ENCODE data around the gene SART3.
"Not testable (repeated sequence)": the region's sequence is repeated elsewhere in the genome, so short reads cannot be mapped to it uniquely, and the experiment has no call there.

The SART3 gene

DNA sequence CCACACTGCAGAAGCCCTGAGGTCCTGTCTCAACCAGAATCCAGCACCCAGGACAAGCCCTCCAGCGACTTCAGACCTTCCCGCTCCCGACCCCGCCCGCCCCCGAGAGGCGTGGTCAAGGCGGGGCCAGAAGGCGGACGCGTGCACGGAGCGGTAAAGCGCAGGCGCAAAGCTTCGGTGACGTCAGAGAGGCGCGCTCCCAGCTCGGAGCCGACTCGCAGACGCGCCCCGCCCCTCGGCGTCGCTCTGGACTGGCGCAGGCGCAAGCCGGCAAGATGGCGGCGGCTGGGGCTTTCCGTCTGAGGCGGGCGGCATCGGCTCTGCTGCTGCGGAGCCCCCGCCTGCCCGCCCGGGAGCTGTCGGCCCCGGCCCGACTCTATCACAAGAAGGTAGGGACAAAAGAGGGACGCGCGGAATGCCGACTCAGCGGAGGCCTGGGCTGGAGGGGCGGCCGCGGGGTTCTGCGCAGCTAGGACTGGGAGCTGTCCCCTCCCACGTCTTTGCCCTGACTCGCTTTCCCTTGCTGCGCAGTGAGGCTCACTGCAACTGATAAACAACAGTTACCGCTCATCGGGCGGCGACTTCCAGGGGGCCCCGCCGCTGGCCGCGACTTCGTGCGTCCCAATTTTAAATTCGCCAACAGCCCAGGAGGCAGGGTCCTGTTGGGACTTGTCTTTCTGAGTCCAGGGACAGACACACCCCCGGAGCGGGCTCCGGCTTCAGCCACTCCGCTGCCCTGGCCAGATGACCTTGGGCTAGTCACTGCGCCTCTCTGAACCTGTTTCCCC lies 1.6 kb upstream of the SART3 start, which contains the start of gene ISCU:
Gene ISCU (plus strand): TSS at position 249 of the 788 bp plus-strand sequence. CDS start 27 bp downstream, at position 276.
- peak; percentile 95 for DNase-seq

DNA sequence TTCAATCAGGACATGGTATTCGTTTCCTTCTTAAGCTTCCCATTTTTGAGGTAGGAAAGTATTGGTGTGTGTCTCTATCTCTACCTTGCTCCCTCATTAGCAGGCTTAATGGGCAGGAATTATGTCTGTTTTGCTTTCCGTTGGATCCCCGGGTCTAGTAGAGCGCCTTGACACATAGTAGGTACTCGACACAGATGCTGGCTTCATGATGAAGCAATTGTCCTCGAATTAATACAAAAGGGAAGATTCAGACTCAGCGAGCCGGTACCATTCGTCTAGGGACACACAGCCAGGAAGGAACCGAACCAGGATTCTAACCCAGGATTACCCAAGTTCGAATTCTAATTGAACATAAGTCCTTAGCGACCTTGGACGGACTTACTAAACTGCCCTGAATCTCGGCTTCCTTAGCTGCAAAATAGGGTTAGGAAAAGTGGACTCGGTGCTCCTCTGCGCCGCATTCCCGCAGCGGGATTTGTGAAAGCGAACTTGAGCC lies 927 bp upstream of the SART3 start:
- no peak for DNase-seq

DNA sequence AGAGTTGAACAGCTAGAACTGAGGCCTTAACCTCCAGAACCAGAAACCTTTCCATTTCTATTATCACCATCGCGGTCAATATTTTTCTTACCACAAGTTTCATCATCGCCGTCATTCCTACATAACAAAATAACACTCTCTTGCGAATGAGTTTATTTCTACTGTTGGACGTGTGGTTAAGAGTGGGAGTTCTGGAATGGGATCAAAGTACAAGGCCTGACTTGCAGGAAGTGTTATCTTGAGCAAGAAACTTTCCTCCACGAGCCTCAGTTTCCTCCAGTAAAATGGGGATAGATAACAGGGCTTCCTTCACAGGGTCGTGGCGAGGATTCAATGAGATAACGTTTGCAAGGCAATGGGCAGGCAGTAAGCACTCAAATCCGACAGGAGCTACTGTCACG lies 652 bp downstream of the SART3 start:
- DNase-seq, result peak; percentile 29

DNA sequence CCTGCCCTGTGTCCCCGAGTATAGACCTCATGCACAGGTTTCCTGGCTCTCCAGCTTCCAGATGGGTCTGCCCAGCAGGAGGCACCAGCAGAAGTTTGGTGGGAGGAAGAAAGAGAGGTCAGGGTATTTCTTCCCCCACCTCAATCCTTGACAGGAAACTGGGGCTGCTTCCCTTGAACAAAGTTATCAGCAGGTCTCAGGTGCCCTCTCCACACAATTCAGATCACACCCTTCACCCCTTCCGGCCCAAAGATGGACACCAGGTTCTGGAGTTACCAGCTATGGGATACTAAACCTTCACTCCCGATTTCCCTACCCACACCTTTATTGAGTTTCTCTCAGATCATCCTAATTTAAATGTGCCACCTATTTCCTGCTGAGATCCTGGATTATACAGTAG lies 1.2 kb downstream of the SART3 start:
- DNase-seq, result no peak

DNA sequence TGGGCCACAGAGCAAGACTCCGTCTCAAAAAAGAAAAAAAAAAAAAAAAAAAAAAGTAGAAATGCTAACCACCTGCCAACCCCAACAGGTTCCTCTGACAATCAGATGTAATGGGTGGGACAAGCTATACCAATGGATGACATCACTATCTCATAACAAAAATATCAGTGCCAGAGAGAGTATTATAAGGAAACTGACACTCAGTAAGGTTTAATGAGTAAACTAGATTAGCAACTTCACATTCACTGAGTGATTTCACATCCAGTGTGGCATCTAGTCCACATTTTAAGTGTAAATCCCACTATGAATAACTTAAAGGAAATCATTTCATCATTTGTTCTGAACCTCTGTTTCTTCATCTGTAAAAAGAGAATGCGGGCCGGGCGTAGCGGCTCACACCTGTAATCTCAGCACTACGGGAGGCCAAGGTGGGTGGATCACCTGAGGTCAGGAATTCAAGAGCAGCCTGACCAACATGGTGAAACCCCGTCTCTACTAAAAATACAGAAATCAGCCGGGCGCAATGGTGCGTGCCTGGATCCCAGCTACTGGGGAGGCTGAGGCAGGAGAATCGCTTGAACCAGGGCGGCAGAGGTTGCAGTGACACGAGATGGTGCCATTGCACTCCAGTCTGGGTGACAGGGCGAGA lies 1.8 kb downstream of the SART3 start:
- DNase-seq, result no peak

DNA sequence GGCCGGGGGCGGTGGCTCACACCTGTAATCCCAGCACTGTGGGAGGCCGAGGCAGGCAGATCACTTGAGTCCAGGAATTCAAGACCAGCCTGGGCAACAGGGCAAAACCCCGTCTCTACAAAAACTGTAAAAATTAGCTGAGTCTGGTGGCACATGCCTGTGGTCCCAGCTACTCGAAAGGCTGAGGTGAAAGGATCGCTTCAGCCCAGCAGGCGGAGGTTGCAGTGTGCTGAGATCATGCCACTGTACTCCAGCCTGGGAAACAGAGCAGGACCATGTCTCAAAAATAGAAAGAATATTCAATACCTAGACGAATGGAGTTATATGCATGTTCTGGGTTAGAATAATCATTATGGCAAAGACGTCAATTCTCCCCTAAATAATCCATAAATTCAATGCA lies 5.6 kb downstream of the SART3 start:
- not testable (repeated sequence) for DNase-seq

DNA sequence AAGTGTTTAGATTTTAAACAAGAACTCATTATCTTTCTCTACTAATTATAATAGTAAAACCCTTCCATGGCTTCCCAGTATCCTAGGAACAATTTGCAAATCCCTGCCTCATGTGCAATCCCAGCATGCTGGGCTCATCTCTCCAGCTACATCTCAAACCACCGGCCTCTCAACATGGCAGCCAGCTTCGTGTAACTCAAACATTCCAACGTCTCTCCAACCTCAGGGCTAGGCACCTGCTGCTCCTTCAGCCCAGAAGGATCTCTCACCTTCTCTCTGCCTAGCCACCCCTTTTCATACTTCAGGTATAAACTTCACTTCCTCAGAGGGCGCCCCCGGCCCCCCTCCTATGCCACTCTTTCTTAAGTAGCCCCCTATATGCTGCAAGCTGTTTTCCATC lies 7.2 kb downstream of the SART3 start:
- DNase-seq, result no peak

DNA sequence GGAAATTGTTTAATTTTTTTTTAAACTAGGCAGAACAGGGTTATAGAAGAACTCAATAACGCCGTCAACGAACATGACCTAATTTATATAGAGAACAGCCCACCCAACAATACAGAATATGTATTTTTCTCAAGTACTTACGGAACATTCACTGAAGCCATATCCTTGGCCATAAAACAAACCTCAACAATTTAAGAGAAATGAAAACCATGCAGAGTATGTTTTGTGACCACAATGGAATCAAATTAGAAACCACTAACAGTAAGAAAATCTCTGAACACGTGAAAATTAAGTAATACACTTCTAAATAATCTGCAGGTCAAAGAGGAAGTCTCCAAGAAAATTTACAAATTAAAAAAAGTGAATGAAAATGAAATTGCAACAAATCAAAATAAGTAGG lies 9.4 kb downstream of the SART3 start:
- peak; percentile 71 for DNase-seq

DNA sequence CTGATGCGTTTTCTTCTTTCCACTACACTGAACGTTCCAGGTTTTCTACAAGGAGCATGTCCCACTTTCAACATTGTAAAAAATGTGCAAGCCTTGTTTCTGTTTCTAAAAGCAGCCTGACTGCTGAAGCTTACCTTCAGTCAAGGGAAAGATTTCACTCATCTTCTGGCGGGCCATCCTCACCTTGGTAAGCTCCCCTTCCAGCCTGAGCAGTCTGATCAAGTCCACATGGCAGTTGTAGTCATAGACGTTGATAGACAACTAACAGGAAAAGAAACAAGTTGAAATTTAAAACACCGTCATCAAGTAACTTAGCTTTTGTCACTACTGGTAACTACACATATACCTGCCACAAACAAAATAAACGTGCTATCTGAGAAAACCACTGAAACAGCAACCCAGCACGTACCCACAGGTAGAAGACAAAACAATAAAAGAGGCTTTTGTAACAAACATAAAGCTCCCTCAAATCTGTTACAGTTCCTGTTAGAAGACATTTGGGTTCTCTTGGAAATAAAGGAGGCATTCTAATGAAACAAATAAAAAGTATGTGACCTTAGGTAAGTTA lies 11.9 kb downstream of the SART3 start:
- DNase-seq, result no peak

DNA sequence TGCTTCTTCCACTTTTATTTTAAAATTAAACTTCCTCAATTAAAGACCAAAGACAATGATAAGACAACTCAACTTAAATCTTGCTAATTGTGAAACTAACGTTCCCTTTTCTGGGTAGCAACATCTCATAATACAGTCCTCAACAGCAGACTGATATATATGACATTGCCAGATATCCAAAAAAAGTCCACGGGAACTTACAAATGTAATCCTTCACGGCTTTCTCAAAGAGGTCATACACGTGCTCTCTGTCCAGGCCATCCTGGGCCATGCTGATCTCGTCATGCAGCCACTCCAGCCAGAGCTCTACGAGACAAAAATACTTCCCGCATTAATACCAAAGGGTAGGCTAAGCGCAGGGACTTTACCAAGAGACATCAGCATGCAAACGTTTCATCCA lies 13.3 kb downstream of the SART3 start:
- DNase-seq, result peak; percentile 68

DNA sequence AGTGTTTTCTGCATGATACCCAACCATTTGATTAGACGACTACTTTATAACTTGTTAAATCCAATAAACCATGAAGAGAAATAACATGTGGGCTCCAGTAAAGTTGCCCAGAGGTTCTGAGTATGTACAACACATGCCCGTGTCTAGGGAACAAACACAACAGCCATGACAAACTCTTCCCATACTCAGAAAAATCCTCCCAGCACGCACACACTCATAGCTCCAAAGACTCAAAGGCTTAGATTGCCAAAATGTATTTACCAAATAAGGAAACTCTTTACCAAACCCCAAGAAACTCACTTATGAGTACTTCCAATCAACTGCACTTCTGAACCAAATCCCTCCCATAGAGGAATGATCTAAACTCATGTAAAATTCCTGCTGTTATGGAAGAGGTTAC lies 17.3 kb downstream of the SART3 start:
- DNase-seq, result no peak

DNA sequence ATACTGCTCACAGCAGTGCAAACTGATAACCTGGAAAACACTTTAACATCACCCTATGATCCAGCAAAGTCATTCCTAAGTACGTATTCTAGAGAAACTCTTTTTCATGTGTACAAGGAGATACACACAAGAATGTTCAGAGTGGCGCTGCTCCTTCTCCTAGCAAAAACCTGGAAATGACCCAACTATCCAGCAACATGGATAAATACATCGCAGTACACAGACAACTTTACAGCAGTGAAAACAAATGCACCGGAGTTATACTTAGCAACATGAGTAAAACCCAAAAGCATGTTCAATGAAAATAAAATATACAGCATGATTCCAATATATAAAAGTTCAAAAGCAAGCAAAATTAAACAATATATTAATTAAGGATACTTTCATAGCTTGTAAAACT lies 18.7 kb downstream of the SART3 start:
- no peak for DNase-seq

DNA sequence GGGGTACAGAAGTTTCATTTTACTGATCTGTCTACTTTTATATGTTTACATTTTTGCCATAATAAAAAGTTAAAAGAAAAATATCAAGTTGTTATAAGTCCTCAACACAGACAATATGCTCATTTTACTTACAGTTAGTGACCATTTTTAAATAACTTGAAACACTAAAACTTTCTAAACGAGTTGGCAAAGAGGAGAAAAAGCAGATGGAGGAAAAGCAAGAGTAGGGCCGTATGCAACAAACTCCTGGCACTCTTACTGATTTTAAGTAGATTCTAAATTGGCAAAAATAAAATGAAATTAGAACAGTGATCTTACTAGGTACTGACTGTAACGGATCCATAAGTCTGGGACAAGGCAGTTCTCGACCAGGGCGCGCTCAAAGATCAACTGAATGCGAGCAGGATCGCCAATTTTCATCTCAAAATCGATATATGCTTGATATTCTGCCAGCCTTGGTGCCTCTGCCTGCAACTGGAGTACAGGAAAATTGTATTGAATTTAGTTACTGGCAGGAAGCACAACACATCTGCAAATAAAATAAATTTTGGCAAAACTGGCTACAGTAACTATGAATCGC lies 22.3 kb downstream of the SART3 start:
- DNase-seq, result no peak

DNA sequence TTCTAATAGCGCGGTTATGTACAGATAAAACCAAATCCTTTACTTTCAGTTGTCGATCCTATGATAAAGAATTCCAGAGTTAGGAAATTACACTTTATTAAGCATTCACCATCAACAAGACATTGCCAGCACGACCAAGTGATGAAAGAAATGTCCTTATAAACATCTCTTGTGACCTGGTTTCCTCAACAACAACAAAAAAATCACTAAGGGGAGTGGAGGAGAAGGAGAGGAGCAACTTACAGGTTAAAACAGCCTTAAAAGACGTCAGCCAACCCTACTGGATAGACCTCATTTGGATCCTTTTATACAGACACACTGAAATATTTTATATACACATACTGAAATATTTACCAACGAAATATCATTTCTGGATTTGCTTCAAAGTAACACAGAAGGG lies 22.8 kb downstream of the SART3 start:
- DNase-seq, result no peak

DNA sequence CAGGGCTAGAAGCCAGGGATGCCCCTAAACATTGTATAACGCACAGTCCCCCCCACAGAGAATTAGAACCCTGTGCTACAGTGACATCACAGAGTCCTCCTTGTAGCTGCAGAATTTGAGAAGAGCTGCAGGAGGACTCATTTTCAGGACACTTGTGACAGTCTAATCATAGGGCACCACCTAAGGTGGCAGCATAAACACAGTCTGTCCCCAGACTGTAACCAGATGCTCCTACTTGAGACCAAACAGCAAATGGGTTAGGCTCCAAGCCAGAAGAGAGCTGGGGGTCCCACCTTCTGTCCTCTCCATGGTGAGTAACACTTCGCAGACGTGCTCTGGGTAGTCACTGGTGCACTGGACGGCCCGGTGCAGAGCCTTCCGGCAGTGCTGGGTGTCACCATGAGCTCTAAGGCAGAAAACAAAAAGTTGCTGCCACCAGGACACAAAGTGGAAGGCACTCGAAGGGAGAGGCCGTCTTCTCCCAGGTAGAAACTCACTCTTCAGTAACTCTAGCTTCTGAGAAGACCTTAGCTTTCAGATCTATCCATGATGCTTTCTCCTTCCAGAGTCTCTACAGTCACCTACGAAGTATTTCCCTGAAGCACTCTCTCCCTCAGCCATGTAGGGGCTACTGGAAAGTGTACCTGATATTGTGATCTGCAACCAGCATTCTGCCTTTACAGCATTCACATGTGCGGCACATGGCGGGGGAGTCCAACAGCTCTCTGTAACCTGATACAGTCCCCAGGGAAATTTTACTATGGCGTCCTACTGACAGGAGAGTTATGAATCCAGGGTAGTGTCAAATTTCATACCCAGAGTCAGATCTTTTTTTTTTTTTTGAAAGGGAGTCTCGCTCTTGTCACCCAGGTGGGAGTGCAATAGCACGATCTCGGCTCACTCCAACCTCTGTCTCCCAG lies 28.8 kb downstream of the SART3 start:
- DNase-seq, result no peak

DNA sequence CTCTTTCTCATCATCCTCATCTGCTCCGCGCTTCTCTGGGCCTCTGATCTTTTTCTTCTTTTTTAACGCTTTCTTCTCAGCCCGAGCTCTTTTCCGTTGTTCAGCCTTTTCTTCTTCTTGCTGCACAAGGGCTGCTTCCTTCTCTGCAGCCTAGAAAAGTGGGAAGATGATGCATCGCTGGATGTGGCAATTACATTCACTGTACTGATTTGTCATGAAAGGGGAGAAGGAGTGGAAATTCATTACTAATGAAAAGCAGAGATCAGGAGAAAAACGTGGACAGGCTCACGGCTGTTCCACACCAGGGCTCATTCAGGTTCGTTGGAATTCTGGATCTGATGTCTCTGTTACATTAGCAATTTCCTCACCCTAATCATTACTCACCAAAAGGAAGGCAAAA lies 30.8 kb downstream of the SART3 start:
- DNase-seq, result no peak

DNA sequence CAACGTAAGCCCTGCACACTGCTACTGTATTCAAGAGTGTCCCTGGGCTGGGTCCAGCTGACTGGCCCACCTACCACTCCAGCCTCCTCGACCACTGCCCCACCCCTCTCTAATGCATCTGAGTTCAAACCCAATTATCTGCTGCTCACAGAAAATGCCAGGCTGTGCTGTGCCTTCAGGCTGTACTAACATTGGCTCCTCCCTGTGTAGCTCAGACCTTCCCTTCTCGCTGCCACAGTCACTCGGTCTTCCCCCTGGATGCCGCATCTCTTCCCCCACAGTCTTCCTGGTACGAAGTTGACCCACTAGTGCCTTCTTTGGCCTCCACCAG lies 33.8 kb downstream of the SART3 start:
- no peak for DNase-seq

DNA sequence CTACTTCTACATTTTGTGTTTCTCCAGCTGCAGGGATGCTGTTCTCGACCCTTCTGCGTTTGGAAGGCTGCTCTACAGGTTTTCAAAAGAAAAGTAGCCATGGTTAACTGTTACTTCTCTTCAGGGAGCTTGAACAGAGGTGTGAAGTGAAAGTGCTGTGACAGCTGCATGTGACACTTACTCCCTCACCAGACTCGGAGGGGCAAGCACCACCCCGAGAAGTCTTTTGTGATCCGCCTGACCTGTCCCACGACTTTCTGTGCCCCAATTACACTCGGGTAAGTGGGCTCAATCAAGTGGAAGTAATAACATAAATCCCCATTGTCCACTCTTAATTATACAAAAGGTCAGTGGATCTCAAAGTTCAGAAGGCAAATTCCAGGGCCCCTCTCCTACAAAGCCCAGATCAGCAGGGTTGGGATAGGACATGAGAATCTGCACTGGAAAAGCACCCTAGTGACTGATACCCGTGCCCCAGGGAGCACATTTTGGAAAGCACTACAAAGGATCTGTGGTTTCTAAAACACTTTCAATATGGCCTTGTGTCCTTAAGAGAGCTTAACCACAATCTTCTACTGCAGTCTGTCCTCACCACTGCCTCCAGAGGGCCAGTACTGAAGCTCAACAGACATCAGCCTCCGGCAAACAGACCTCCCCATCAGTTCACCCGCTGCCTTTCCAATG lies 34.3 kb downstream of the SART3 start:
- peak; percentile 59 for DNase-seq

DNA sequence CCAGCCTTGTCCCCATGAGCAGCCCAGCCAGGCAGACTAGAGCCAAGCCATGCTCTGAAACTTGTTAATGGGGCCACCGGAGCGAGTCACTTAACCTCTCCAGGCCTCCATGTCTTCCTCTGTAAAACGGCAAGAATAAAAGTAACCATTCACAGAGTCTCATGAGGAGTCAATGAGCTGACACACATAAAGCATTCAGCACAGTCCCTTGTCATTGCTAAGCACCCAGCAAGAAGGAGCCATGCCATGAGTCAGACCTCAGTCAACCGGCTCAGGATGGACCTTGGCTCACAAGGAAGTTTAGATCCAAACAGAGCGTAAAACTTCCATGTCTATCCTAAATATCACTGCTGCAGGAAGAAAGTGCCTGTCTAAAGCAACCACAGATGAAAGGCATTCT lies 35.3 kb downstream of the SART3 start:
- DNase-seq, result no peak

DNA sequence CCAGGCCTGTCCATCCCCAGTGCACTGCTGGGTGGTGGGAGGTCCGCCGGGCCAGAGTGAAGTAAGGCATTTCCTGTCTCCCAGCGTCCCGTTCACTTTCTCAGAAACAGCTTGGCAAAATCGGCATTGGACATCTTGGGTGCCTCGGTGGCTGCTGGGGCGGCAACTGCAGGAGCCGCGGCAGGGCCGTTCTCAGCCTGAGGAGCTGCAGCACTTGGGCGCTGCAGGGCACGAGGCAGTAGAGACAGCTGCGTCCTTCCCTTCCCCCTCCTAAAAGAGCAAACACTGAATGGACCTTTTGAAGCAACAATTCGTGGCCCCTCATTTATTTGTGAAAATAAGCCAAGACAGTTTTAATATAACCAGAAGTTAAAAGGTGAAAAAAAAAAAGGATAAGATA lies 37.6 kb downstream of the SART3 start:
- DNase-seq, result no peak

DNA sequence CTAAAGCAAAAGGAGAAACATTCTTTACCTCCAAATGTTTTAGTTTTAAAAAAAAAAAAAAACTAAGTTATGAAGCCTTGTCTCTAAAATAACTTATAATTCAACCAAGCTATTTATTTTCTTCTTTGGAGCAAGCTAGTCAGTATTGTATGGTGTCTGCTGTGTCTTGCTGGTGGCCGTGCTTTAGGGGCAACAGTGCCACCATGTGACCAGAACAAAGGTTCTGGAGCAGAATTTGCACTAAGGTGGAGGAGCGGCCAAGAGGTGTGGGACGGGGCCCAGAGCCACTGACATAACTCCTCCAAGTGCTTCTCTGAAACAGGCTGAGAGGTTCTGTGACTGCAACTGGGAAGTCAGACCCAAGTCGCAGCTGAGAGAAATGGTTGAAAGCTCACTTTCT lies 41.4 kb downstream of the SART3 start:
- DNase-seq, result no peak

All from MV-4-11 (cell line).